Cardiac muscle cell (in vitro differentiated cells and primary cell): ENCODE data around the gene ABHD4. TPM values are rescaled to one million over a fixed set of nuclear protein-coding genes. Genes with fewer than 3 reads are reported as not detected.

Experiments used
- DNase-seq, 2 donors: peaks; one replicate each; pipeline versions ENCODE4 v3.0.0 to v3.0.0-alpha.2; 2010 to 2017; ENCODE audit warnings: low read depth in 1 of 2, low spot score in 1 of 2
- H3K27ac ChIP-seq: fragments of 200-600 bp; sonication (generic); 2 replicates; pipeline ENCODE4 v1.5.1; 2016
- H3K27me3 ChIP-seq: fragments of 200-600 bp; sonication (generic); 2 replicates; pipeline ENCODE4 v1.6.0; 2016; ENCODE audit warnings: control low read depth
- H3K36me3 ChIP-seq: fragments of 200-600 bp; sonication (generic); 2 replicates; pipeline ENCODE4 v1.5.1; 2016; ENCODE audit warnings: control low read depth
- H3K4me1 ChIP-seq: fragments of 200-600 bp; sonication (generic); 2 replicates; pipeline ENCODE4 v1.8.1; 2017; ENCODE audit warnings: low read depth, mild to moderate bottlenecking, mixed run types
- H3K4me3 ChIP-seq: fragments of 200-600 bp; sonication (generic); 2 replicates; pipeline ENCODE4 v1.5.1; 2016; ENCODE audit warnings: mild to moderate bottlenecking
- H3K9me3 ChIP-seq: fragments of 200-600 bp; sonication (generic); 2 replicates; pipeline ENCODE4 v1.5.1; 2017; ENCODE audit warnings: low read depth, mild to moderate bottlenecking, control low read depth
- polyA plus RNA-seq: library from polyadenylated mRNA; unstranded; fragments of >200 nt; fragmentation: Nextera tagmentation; extraction: Ambion mirVana; gene quantifications from 2 replicates; pipeline ENCODE4 v1.2.1, GENCODE V29; 2016
- total RNA-seq: library from RNA; depleted of rRNA; stranded (reverse); fragments of >200 nt; gene quantifications from 2 replicates; pipeline ENCODE4 v1.2.3, GENCODE V29; 2016
- TF ChIP-seq, protein P1 (sequence below): IDR thresholded peaks from 2 replicates; pipeline ENCODE4 v1.5.1; 2012; ENCODE audit warnings: low read depth, mild to moderate bottlenecking, low read length

Gene ABHD4
- total and polyA plus RNA-seq, 2 experiments from 2014 or later: 33.4 to 43.5 TPM

DNA sequence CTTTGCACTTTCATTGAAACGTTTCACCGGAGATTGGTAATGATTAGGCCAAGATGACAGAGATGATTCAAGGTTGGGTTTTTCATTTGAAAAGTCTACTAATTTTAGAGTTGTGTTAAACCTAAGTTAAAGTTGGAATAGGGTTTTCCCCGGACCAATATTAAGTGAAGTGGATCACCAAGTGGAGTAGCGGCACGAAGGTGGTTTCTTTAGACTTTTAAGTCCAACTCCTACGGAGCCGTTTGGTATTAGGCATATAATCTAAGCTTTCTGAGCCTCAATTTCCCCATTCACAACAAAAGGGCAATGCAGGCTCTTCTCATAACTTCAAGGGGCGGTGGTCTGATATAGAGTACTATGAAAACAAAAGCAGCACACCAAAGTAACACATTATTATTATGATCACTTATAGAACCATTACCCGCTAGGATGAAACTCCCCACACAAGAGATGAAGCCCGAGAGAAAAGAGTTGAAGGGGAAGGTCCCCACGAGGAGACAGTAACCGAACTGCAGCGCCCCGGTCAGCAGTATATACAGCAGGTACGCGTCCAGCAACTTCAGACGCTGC is 9.5 kb upstream of the ABHD4 start:
- DNase-seq: no peak
- Histone ChIP-seq H3K36me3 (no peaks in the 10 kb centered on the region), H3K4me3 (peak overlapping the region; percentile 65), H3K4me1 (peaks cover 5% of the 10 kb centered on the region), H3K27me3 (no peaks in the 10 kb centered on the region), H3K9me3 (no peaks in the 10 kb centered on the region), H3K27ac (peak overlapping the region; percentile 76)
- TF ChIP-seq, protein P1, sequence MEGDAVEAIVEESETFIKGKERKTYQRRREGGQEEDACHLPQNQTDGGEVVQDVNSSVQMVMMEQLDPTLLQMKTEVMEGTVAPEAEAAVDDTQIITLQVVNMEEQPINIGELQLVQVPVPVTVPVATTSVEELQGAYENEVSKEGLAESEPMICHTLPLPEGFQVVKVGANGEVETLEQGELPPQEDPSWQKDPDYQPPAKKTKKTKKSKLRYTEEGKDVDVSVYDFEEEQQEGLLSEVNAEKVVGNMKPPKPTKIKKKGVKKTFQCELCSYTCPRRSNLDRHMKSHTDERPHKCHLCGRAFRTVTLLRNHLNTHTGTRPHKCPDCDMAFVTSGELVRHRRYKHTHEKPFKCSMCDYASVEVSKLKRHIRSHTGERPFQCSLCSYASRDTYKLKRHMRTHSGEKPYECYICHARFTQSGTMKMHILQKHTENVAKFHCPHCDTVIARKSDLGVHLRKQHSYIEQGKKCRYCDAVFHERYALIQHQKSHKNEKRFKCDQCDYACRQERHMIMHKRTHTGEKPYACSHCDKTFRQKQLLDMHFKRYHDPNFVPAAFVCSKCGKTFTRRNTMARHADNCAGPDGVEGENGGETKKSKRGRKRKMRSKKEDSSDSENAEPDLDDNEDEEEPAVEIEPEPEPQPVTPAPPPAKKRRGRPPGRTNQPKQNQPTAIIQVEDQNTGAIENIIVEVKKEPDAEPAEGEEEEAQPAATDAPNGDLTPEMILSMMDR: no peak

DNA sequence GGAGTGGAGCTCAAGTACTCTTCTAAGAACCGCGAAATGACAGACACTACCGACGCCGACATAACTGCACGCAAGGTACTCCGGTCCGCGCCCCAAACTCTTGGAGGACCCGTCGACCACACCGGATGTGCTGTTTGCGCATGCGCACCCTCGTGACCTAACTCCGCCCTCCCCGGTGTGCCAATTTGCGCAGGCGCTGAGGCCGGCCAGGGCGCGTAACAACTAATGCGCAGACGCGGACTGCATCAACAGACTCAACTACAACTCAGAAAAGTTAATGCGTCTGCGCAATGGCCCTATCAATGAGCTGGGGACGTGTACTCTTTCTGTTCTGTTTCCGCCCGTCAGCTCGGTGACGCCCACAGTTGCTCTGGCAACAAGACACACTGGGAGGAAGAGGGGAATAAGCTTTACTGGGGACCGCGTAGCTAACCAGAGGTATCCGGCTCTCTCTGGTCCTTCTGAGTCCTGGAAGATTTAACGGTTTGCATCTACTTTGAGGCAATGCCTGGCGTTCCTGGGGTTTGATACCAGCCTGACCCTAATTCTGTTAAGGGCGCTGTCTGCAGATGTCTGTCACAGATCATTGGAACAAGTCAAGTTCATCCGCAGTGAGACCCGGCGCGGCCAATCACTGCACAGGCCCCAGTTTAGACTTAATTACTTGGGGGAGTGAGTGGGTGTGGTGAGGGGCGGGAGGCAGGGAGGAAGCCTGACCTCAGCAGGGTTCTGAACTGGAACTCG is 8.8 kb upstream of the ABHD4 start, which contains the start of gene DAD1:
Gene DAD1 (minus strand): TSS at position 129 of the 744 bp plus-strand sequence. CDS start 67 bp downstream, at position 62.
- TF ChIP-seq, protein P1: no peak
- Histone ChIP-seq H3K36me3 (no peaks in the 10 kb centered on the region), H3K4me3 (peak within 1 kb of the TSS; percentile 65), H3K27me3 (no peaks in the 10 kb centered on the region), H3K9me3 (no peaks in the 10 kb centered on the region), H3K4me1 (peaks cover 5% of the 10 kb centered on the region), H3K27ac (peak within 1 kb of the TSS; percentile 79)
- peak; percentile 100 for DNase-seq

DNA sequence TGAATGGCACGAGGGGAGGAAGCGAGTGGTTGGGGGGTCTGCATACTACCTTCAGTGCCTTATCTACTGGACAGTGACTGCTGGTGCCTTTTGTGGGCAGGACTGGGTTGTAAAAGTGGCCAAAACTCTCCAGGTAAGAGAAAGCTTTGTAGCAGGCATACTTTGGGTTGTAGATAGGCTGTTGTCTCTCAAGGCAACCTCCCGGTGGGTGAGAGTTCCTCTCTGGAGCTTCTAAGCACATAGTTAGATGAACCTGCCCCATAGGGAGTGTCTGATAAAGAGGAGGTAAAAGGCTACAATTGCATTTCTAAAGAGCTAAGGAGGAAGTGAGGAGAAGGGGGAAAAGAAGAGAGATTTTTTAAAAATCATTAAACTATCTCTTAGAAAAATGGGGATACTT is 4.9 kb upstream of the ABHD4 start:
- no peak for DNase-seq
- Histone ChIP-seq H3K27ac (no peak overlapping the region), H3K36me3 (no peaks in the 10 kb centered on the region), H3K4me3 (no peak overlapping the region), H3K4me1 (peaks cover 2% of the 10 kb centered on the region), H3K27me3 (no peaks in the 10 kb centered on the region), H3K9me3 (no peaks in the 10 kb centered on the region)
- TF ChIP-seq, protein P1: no peak

DNA sequence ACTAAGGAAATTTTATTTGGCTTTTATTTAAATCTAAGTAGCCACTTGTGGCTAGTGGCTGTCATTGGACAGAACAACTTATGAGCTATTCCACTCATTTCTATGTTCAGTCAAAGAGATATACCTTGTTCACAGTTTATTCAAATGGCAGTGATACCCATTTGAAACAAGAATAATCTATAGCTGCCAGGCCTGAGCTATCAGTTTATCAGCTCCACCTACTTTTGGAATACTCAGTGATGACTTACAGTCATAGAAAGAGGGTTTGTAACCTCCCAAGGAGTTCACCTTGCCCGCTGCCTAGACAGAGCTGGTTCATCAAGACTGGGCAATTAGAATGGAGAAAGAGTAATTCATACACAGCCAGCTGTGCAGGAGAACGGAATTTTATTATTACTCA is 4.5 kb upstream of the ABHD4 start:
- Histone ChIP-seq H3K9me3 (no peaks in the 10 kb centered on the region), H3K36me3 (no peaks in the 10 kb centered on the region), H3K27ac (no peak overlapping the region), H3K4me3 (no peak overlapping the region), H3K27me3 (no peaks in the 10 kb centered on the region), H3K4me1 (no peaks in the 10 kb centered on the region)
- TF ChIP-seq, protein P1: no peak
- no peak for DNase-seq

DNA sequence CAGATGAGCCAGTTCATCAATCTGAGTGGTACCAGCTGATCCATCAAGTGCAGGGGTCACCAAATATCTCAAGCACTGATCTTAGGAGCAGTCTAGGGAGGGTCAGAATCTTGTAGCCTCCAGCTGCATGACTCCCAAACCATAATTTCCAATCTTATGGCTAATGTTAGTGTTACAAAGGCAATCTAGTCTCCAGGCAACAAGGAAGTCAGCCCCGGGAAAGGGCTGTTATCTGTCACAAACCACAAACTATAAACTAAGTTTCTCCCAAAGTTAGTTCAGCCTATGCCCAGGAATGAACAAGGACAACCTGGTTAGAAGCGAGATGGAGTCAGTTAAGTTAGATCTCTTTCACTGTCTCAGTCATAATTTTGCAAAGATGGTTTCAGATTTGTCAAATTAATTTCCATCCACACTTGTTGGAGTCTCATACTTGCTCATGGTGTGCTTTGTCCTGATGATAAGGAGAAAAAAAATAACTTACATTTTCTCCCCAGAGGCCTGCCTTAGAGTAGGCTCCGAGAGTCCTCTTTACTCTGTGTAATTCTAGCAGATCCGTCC is 3.9 kb upstream of the ABHD4 start:
- Histone ChIP-seq H3K36me3 (no peaks in the 10 kb centered on the region), H3K27me3 (no peaks in the 10 kb centered on the region), H3K27ac (no peak overlapping the region), H3K4me3 (no peak overlapping the region), H3K9me3 (no peaks in the 10 kb centered on the region), H3K4me1 (peaks cover 4% of the 10 kb centered on the region)
- peak in 1 of 2 donors; percentile 61 for DNase-seq
- TF ChIP-seq, protein P1: no peak
